ENCODE data around the gene TUSC2.

DNA sequence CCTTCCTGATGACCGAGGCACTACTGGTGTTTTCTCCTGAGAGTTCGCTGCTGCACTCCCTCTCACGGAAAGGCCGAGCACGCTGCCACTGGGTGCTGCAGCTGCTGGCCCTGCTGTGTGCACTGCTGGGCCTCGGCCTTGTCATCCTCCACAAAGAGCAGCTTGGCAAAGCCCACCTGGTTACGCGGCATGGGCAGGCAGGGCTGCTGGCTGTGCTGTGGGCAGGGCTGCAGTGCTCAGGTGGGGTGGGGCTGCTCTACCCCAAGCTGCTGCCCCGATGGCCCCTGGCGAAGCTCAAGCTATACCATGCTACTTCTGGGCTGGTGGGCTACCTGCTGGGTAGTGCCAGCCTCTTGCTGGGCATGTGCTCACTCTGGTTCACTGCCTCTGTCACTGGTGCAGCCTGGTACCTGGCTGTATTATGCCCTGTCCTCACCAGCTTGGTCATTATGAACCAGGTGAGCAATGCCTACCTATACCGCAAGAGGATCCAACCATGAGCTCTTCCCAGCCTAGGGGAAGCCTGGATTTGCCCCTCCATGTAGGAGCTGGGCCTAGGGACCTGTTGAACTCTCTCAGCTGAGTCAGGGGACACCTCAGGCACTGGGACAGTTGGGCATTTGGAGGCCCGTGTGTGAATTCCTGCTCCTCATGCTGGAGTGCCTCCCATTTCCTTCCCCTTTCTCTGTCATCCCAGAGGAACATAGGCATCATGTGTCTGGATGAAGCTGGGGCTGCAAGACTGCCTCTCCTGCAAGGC is 25.4 kb upstream of the TUSC2 start:
- TF ChIP-seq POLR2AphosphoS5 (IDR thresholded peaks at IDR 0.05; ENCODE audit: low read depth, low read length) (no peak), TAF1 (IDR thresholded peaks at IDR 0.05; ENCODE audit: low read depth, low read length) (no peak), POLR2A (IDR thresholded peaks at IDR 0.05; ENCODE audit: control extremely low read depth in 1 of 2, low read depth in 2 of 2, low read length in 2 of 2) (no peak), CREB1 (IDR thresholded peaks at IDR 0.05) (no peak), EZH2 (IDR thresholded peaks at IDR 0.05; ENCODE audit: low read depth, low read length, severe bottlenecking) (no peak), NRF1 (IDR thresholded peaks at IDR 0.05; ENCODE audit: low read depth, low read length) (no peak), CBX5 (IDR thresholded peaks at IDR 0.05; ENCODE audit: low read depth, low read length) (no peak), EP300 (IDR thresholded peaks at IDR 0.05; ENCODE audit: borderline replicate concordance in 1 of 2, low read depth in 2 of 2, low read length in 2 of 2) (no peak), YY1 (IDR thresholded peaks at IDR 0.05; ENCODE audit: low read depth, low read length) (no peak), SP4 (IDR thresholded peaks at IDR 0.05; ENCODE audit: low read length) (no peak)
- TF ChIP-seq, protein P1, sequence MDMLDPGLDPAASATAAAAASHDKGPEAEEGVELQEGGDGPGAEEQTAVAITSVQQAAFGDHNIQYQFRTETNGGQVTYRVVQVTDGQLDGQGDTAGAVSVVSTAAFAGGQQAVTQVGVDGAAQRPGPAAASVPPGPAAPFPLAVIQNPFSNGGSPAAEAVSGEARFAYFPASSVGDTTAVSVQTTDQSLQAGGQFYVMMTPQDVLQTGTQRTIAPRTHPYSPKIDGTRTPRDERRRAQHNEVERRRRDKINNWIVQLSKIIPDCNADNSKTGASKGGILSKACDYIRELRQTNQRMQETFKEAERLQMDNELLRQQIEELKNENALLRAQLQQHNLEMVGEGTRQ (IDR thresholded peaks at IDR 0.05; ENCODE audit: low read length) = no peak
- TF ChIP-seq, protein P2, sequence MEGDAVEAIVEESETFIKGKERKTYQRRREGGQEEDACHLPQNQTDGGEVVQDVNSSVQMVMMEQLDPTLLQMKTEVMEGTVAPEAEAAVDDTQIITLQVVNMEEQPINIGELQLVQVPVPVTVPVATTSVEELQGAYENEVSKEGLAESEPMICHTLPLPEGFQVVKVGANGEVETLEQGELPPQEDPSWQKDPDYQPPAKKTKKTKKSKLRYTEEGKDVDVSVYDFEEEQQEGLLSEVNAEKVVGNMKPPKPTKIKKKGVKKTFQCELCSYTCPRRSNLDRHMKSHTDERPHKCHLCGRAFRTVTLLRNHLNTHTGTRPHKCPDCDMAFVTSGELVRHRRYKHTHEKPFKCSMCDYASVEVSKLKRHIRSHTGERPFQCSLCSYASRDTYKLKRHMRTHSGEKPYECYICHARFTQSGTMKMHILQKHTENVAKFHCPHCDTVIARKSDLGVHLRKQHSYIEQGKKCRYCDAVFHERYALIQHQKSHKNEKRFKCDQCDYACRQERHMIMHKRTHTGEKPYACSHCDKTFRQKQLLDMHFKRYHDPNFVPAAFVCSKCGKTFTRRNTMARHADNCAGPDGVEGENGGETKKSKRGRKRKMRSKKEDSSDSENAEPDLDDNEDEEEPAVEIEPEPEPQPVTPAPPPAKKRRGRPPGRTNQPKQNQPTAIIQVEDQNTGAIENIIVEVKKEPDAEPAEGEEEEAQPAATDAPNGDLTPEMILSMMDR (IDR thresholded peaks at IDR 0.05; ENCODE audit: control extremely low read depth in 1 of 3, insufficient read depth in 1 of 3, low read depth in 1 of 3, low read length in 3 of 3) = no peak
